GM21825 (cell line): ENCODE measurements around the gene MAPKAPK2.

ENCODE experiments used
- ATAC-seq: cut with Tn5 transposase; IDR thresholded peaks from one replicate; pipeline ENCODE4 v1.9.1; 2021; ENCODE audit warnings: mild to moderate bottlenecking, moderate library complexity; ENCODE audit not compliant: unreplicated experiment

MAPKAPK2 gene

GRCh38 chr1:206717674-206717989 is 32.9 kb downstream of the MAPKAPK2 start:
- no peak for ATAC-seq

GRCh38 chr1:206719169-206719839 is 34.6 kb downstream of the MAPKAPK2 start:
- ATAC-seq = no peak

DNA sequence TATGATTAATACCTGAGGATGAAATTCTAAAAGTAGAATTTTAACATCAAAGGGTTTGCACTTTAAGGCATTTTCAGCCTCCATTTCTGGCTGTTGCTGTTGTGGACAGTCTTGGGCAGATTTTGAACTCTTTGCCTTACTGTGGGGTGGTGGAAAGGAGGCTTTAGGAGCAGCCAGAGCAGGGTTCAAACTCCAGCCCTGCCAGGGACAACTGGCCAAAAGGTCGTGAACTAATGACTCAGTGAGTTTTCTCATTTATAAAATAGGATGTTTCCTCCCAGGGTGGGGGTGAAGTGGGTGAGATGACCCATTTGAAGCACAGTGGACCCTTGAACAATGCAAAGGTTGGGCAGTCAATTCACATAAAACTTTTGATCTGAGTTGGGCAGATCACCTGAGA is 36.7 kb downstream of the MAPKAPK2 start:
- ATAC-seq = no peak

DNA sequence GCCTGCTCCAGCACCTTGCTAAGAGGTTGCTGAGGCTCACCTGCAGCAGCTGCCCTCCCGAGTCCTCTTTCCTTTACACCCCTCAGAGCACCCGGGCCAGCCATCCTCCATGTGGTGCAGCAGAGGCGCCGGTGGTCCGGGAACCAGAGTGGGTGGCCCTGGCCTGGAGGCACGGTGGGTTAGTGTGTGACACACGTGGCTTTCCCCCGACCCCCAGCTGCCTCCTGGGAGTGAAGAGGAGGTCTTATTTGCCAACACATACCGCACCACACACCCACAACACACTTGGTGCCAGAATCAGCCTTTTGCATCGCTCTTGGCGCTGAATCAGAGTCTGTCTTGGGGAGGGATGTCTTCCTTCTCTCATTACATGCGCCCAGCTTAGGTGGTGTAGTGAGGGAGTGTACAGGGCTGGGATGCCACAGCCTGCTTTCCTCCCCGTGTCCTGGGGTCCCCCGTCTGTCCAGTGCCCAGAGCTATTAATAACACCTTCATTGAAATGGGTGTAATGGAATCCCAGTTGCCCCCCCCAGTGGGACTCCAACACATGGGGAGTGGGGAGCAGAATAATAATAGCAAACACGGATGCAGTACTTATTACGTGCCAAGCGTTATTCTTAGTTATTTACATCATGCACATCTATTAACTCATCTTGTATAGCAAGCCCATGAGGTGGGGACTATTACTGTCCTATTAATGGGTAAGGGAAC is 38.2 kb downstream of the MAPKAPK2 start:
- no peak for ATAC-seq

- ATAC-seq = no peak
These were observed 38.7 kb downstream of the MAPKAPK2 start for GRCh38 chr1:206723462-206723804.

GRCh38 chr1:206723805-206724472 is 39.2 kb downstream of the MAPKAPK2 start:
- no peak for ATAC-seq

DNA sequence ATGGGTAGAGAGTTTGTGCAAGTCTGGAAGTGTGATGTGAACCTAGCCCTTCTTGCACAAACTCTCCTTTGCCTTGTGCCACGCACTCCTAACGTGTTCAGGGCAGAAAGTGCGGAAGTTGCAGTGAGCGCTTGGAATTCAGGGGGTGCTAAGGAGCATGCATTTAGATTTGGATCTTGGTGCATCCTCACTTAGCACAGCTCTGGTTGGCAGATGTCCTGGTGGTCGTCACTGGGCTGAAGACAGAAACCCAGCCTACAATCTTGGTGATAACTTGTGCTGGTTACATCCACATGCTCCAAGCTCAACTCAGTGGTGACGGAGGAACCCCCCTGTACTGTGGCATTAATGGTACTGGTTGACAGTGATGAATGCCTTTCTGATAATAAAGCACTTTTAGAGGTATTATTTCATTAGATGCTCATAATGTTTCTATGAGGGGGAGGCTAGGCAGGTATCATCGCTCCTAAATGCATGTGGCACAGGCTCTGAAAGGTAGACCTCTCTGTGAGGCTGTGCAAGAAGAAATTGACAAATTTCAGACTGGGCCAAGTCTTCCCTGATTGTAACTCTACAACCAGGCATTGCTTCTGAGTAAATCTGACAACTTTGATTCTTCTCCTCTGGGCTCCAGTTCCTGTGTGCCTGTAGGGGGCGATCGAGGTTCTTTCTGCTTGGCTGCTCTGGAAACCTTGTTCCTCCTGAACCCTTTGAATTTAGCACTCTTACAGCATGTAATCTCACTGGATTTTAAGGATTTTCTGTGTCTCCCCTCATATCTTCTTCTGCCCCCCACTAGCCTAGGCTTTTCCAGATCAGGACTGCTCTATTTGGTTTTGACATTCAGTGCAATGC is 40.6 kb downstream of the MAPKAPK2 start:
- no peak for ATAC-seq

GRCh38 chr1:206727981-206728696 is 43.4 kb downstream of the MAPKAPK2 start:
- no peak for ATAC-seq

DNA sequence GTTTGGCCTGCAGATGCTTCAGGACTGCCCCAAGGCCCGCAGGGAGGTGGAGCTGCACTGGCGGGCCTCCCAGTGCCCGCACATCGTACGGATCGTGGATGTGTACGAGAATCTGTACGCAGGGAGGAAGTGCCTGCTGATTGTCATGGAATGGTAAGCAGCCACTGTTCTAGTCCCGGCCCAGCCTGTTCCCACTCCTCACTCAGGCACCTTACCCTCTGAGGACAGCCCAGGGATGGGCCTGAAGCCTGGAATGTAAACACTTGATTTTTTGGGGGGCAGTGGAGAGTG is 43.9 kb downstream of the MAPKAPK2 start:
- ATAC-seq = no peak

GRCh38 chr1:206729050-206729449 is 44.3 kb downstream of the MAPKAPK2 start:
- no peak for ATAC-seq

GRCh38 chr1:206729507-206729906 is 44.8 kb downstream of the MAPKAPK2 start:
- no peak for ATAC-seq

DNA sequence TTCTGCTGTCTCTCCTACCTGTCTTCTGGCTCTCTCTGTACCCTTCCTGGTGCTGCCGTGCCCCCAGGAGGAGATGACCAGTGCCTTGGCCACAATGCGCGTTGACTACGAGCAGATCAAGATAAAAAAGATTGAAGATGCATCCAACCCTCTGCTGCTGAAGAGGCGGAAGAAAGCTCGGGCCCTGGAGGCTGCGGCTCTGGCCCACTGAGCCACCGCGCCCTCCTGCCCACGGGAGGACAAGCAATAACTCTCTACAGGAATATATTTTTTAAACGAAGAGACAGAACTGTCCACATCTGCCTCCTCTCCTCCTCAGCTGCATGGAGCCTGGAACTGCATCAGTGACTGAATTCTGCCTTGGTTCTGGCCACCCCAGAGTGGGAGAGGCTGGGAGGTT is 47.8 kb downstream of the MAPKAPK2 start:
- ATAC-seq = no peak

- no peak for ATAC-seq
These were observed 48.3 kb downstream of the MAPKAPK2 start for GRCh38 chr1:206732992-206733391.

DNA sequence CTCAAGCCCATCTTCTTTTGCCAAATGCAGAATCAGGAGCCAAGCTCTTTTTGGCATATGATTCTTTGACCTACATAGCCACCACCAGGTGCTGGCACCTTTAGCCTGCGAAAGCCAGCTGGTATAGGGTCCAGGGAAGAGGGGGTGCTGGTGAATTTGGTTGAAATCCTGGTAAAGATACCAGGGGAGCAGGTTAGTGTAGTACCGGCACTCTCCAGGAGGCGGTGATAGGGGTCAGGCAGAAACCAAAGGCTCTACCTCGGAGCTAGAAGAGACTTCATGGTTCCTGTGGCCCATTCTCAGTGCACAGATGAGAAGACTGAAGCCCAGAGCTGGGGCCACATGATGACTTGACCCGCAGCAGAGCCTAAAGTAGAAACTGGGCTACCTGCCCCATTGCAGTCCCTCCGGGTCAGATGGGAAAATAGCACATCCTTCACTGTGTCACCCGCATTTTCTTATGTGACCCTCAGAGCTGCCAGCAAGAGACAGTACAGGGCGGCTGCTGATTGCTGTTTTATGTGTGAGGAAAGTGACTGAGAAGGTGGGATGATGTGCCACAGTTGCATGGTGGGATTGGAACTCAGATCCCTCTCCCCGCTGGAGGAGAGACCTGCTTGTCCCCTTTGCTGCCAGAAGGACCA is 49.9 kb downstream of the MAPKAPK2 start:
- ATAC-seq = no peak

DNA sequence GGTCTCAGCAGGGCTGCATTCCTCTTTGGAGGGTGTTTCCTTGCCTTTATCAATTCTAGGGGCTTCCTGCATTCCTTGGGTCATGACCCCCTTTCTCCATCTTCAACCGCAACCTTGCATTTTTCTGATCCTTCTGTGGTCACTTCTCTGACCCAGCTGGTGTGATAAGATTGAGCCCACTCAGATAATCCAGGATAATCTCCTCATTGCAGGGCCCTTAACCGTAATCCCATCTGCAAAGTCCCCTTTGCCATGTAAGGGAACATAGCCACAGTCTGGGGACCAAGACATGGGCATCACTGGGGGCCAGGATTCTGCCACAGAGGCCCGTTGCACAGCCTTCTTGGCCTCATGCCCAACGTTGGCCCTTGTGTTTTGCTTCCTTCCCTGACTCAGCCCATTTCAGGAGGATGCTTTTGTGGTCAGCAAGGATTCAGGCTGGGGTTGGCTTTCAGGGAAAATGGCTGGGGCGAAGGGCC is 50.9 kb downstream of the MAPKAPK2 start:
- ATAC-seq = no peak

GRCh38 chr1:206736878-206737728 is 52.4 kb downstream of the MAPKAPK2 start:
- no peak for ATAC-seq

DNA sequence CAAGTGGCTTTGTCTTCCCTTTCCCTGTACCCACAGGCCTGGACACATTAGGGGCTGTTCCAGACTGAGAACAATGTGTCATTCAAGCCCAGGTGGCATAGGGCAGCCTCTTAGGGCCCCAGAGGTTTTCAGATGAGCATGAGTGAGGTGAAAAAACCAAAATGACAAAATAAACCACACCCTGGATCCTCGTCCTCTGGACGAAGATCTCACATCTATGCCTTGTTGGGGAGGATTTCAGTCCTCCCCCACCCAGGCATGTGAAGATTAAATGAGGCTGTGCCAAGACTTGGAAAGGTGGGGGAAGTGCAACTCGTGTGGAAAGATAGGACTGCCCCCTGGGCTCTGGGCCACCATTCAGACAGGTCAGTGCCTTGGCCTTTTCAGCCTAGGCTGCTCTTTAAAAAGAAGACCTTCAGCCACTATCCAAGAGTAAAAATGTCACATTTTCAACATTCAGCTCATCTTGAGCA is 53.1 kb downstream of the MAPKAPK2 start:
- ATAC-seq = no peak

- ATAC-seq = no peak
These were observed 54.0 kb downstream of the MAPKAPK2 start for GRCh38 chr1:206738370-206739366.
